ENCODE results near the gene TGFBRAP1. TPM values are rescaled to one million over a fixed set of nuclear protein-coding genes. Genes with fewer than 3 reads are reported as not detected.
A peak's percentile ranks its signal among the peaks of the same experiment; 100 is the strongest.

Gene TGFBRAP1
- total and polyA plus RNA-seq, 9 of the 15 experiments (the other 6 are each of a cell fraction or from before 2014, with no cell fraction given) = 3.7 to 18.0 (median 11.0) TPM

GRCh38 chr2:105235388-105236059 is 94.0 kb downstream of the TGFBRAP1 start (continued):
- TF ChIP-seq JUND (IDR thresholded peaks at IDR 0.05; ENCODE audit: borderline replicate concordance, low read depth, low read length) = peak; percentile 81
- TF ChIP-seq JUND (tag; IDR thresholded peaks at IDR 0.05; ENCODE audit: borderline replicate concordance, low read depth, low read length) = peak; percentile 91; the same call in 2 of the 3 replicates
- TF ChIP-seq PBX2 (CRISPR knock-in tag; IDR thresholded peaks at IDR 0.05; ENCODE audit: low read depth) = no peak
- TF ChIP-seq PBX2 (tag; conservative IDR thresholded peaks at IDR 0.05; ENCODE audit: low read depth) = no peak
- TF ChIP-seq FOXK2 (conservative IDR thresholded peaks at IDR 0.05 in 1 of 2, IDR thresholded peaks at IDR 0.05 in 1 of 2; ENCODE audit: low read depth in 2 of 2) = no peak
- TF ChIP-seq ZNF407 (IDR thresholded peaks at IDR 0.05; ENCODE audit: low read depth) = no peak
- peak; percentile 39; the same call in 1 of the 2 replicates for TF ChIP-seq MYC (IDR thresholded peaks at IDR 0.05; ENCODE audit: low read depth, low read length)
- no peak for TF ChIP-seq MYC (CRISPR knock-in tag; IDR thresholded peaks at IDR 0.05; ENCODE audit: borderline replicate concordance, low read depth)
- peak; percentile 28; the same call in 1 of the 2 replicates for TF ChIP-seq CEBPB (tag; IDR thresholded peaks at IDR 0.05)
- no peak for TF ChIP-seq SRSF9 (IDR thresholded peaks at IDR 0.05; ENCODE audit: borderline replicate concordance, low read depth, low read length)
- no peak for TF ChIP-seq HDAC6 (IDR thresholded peaks at IDR 0.05; ENCODE audit: low read depth, low read length)
- 0 out of 2 replicates have a peak, but pooled peaks have one; percentile 50 for TF ChIP-seq DEAF1 (CRISPR knock-in tag; IDR thresholded peaks at IDR 0.05)
- TF ChIP-seq MED1 (CRISPR knock-in tag; IDR thresholded peaks at IDR 0.05; ENCODE audit: borderline replicate concordance) = no peak
- no peak for TF ChIP-seq NFXL1 (CRISPR knock-in tag; IDR thresholded peaks at IDR 0.05)
